ENCODE results near the gene NBEA. TPM values are rescaled to one million over a fixed set of nuclear protein-coding genes. Genes with fewer than 3 reads are reported as not detected.

NBEA gene
- total RNA-seq, 1 donor from 2014 or later, result 6.6 TPM

DNA sequence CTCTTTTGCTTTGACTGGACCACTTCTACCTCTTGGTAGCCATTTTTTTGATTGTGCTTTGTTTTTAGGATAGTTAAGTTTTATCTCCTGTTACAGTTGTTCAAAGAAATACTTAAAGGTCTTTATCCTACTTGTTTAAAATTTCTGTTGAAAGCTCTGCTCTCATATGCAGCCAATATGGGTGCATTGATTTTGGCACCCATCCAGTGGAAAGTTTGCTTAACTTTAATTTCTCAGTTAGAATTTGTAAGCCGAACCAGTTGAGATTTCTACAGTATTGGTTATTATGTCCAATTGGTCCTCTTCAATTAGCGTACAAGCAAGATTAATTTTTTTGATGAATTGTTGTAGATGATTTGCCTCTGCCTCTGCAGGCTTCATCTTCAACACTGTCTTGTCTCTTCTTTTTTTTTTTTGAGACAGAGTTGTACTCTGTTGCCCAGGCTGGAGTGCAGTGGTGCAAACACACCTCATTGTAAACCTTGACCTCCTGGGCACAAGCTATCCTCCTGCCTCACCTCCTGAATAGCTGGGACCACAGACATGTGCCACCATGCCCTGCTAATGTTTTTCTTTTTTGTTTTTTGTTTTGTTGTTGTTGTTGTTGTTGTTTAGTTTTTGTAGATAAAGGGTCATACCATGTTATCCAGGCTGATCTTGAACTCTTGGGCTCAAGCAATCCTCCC, 469.1 kb downstream of the NBEA start:
- ATAC-seq, result no peak
- Histone ChIP-seq H3K27me3 (ENCODE audit: low read depth) (no peaks in the 10 kb centered on the region), H3K27ac (no peak overlapping the region), H3K4me1 (no peaks in the 10 kb centered on the region), H3K9me3 (no peaks in the 10 kb centered on the region), H3K4me3 (no peak overlapping the region), H3K36me3 (no peaks in the 10 kb centered on the region)
- intact Hi-C loops (cut with DNase I), result no loop called here
- no peak for DNase-seq
- TF ChIP-seq, protein P1, sequence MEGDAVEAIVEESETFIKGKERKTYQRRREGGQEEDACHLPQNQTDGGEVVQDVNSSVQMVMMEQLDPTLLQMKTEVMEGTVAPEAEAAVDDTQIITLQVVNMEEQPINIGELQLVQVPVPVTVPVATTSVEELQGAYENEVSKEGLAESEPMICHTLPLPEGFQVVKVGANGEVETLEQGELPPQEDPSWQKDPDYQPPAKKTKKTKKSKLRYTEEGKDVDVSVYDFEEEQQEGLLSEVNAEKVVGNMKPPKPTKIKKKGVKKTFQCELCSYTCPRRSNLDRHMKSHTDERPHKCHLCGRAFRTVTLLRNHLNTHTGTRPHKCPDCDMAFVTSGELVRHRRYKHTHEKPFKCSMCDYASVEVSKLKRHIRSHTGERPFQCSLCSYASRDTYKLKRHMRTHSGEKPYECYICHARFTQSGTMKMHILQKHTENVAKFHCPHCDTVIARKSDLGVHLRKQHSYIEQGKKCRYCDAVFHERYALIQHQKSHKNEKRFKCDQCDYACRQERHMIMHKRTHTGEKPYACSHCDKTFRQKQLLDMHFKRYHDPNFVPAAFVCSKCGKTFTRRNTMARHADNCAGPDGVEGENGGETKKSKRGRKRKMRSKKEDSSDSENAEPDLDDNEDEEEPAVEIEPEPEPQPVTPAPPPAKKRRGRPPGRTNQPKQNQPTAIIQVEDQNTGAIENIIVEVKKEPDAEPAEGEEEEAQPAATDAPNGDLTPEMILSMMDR (IDR thresholded peaks at IDR 0.05), result no peak

DNA sequence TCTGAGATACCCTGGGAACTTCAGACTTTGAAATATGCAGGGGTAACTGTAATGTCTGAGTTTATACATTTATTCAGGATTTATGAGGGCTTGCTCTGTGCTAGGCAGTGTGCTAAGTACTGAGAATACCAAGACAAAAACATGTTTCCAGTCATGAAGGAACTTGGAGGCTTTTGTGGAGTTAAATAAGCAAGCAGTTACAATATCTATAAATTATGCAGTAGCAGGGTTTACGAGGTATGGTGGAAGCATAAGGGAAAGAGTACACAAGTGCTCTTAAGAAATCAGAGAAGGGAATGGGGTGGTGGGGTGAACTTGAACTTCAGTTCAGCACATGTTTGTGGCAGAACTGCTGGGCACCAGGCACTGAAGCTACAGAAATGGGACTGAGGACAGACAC, 506.4 kb downstream of the NBEA start:
- no peaks in the 10 kb centered on the region for H3K9me3 ChIP-seq
- no peak overlapping the region for H3K27ac ChIP-seq
- DNase-seq (no peak), ATAC-seq (no peak)
- no peaks in the 10 kb centered on the region for H3K36me3 ChIP-seq
- no peaks in the 10 kb centered on the region for H3K4me1 ChIP-seq
- H3K4me3 ChIP-seq, result no peak overlapping the region
- H3K27me3 ChIP-seq (ENCODE audit: low read depth), result no peaks in the 10 kb centered on the region
- TF ChIP-seq, protein P1 (IDR thresholded peaks at IDR 0.05), result no peak
- intact Hi-C loops (cut with DNase I), result no loop called here

DNA sequence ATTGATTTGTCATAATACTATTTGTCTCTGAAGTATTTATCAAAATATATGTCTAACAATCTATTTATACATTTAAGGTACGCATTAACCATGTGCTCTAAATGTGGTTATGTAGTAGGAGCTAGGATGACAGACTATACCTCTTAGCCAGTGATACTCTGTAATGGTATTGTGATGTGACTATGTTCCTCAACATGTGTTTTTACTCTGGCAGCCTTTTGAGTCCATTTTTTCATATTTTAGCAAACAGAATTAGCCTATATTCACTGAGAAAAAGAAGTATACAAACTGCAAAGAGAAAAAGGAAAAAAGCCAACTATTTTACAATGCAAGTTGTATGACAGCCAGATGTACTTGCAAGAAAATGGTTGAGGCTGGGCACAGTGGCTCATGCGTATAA, 507.8 kb downstream of the NBEA start:
- no peak for ATAC-seq
- H3K27ac ChIP-seq, result no peak overlapping the region
- H3K4me1 ChIP-seq, result no peaks in the 10 kb centered on the region
- no peaks in the 10 kb centered on the region for H3K27me3 ChIP-seq (ENCODE audit: low read depth)
- intact Hi-C loops (cut with DNase I), result no loop called here
- H3K36me3 ChIP-seq, result no peaks in the 10 kb centered on the region
- TF ChIP-seq, protein P1 (IDR thresholded peaks at IDR 0.05), result no peak
- no peak for DNase-seq
- no peaks in the 10 kb centered on the region for H3K9me3 ChIP-seq
- no peak overlapping the region for H3K4me3 ChIP-seq

DNA sequence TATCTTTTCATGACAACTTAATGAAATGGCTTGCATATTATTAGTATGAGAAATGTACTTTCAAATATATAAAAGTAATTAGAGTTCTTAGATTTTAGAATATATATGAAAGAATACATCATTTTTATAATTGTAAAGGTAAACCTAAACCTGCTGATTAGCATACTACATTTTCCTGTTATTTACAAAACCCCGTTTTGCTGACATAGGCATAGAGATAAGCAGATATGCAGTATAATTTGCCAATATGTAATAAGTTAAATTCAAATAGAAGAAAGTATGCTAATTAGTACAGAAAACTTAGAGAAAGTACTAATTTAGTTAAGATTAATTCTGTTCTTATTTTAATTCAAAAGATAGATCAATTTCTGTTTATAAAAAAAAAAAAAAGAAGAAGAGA, 513.0 kb downstream of the NBEA start:
- Histone ChIP-seq H3K27ac (no peak overlapping the region), H3K36me3 (no peaks in the 10 kb centered on the region), H3K27me3 (ENCODE audit: low read depth) (no peaks in the 10 kb centered on the region), H3K9me3 (no peaks in the 10 kb centered on the region), H3K4me1 (no peaks in the 10 kb centered on the region), H3K4me3 (no peak overlapping the region)
- ATAC-seq (no peak), DNase-seq (no peak)
- intact Hi-C loops (cut with DNase I), result no loop called here
- TF ChIP-seq, protein P1 (IDR thresholded peaks at IDR 0.05), result no peak

DNA sequence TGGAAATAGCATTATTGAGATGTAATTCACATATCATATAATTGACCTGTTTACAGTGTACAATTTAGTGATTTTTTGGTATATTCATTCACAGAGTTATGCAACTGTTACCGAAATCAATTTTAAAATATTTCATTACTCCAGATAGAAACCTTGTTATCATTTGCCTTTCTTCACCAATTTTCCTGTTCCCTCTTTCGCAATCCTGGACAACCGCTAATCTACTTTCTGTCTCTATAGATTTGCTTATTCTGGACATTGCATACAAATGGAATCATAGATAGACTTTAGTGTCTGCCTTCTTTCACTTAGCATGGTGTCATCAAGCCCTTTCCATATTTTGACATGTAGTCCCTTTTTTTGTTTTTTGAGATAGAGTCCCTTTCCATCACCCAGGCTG, 515.2 kb downstream of the NBEA start:
- TF ChIP-seq, protein P1 (IDR thresholded peaks at IDR 0.05), result no peak
- Histone ChIP-seq H3K4me3 (no peak overlapping the region), H3K27ac (no peak overlapping the region), H3K27me3 (ENCODE audit: low read depth) (no peaks in the 10 kb centered on the region), H3K4me1 (no peaks in the 10 kb centered on the region), H3K9me3 (no peaks in the 10 kb centered on the region), H3K36me3 (no peaks in the 10 kb centered on the region)
- DNase-seq (no peak), ATAC-seq (no peak)
- intact Hi-C loops (cut with DNase I), result no loop called here
